ENCODE results near the gene SNRPA1. TPM values are rescaled to one million over a fixed set of nuclear protein-coding genes. Genes with fewer than 3 reads are reported as not detected.

Gene SNRPA1
- total RNA-seq, 1 donor from 2014 or later, result 62.4 TPM

DNA sequence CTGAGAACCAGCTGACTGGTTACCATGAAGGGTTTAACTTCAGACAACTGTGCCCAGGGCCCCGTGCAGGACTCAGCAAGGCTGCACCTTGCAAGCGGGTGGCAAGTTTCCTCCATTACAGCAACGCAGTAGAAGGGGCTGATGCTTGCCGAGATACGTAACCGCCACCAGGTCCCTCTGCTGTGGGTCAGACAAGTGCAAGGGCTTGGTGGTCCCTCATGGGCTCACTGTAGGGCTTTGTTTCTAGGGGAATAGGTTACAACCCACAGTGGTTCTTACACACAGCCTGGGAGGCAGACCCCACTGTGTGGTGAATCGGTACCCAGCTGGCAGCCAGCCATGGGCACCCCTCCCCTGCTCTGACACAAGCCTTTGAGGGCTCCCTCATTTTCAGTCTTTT, 15.5 kb upstream of the SNRPA1 start:
- no peak overlapping the region for H3K4me3 ChIP-seq (ENCODE audit: low read depth, low read length)
- TF ChIP-seq, protein P1, sequence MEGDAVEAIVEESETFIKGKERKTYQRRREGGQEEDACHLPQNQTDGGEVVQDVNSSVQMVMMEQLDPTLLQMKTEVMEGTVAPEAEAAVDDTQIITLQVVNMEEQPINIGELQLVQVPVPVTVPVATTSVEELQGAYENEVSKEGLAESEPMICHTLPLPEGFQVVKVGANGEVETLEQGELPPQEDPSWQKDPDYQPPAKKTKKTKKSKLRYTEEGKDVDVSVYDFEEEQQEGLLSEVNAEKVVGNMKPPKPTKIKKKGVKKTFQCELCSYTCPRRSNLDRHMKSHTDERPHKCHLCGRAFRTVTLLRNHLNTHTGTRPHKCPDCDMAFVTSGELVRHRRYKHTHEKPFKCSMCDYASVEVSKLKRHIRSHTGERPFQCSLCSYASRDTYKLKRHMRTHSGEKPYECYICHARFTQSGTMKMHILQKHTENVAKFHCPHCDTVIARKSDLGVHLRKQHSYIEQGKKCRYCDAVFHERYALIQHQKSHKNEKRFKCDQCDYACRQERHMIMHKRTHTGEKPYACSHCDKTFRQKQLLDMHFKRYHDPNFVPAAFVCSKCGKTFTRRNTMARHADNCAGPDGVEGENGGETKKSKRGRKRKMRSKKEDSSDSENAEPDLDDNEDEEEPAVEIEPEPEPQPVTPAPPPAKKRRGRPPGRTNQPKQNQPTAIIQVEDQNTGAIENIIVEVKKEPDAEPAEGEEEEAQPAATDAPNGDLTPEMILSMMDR (conservative IDR thresholded peaks at IDR 0.05; ENCODE audit: low read depth, low read length), result no peak
- DNase-seq (ENCODE audit: low read depth), result no peak

DNA sequence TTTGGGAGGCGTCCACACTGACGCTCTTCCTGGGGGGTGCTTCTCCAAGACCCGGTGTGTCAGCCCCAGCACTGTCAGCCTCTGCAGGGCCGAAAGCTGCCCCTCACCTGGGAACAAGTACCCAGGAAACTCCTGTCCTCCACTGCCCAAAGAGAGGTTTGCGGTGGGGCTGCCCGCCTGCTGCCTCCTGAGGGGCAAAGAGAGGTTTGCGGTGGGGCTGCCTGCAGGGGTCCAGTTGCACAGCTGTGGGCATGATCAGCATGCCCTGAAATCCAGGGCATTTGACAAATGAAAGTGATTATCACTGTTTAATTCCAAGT, 15.1 kb upstream of the SNRPA1 start:
- no peak overlapping the region for H3K4me3 ChIP-seq (ENCODE audit: low read depth, low read length)
- TF ChIP-seq, protein P1 (conservative IDR thresholded peaks at IDR 0.05; ENCODE audit: low read depth, low read length), result no peak
- no peak for DNase-seq (ENCODE audit: low read depth)

DNA sequence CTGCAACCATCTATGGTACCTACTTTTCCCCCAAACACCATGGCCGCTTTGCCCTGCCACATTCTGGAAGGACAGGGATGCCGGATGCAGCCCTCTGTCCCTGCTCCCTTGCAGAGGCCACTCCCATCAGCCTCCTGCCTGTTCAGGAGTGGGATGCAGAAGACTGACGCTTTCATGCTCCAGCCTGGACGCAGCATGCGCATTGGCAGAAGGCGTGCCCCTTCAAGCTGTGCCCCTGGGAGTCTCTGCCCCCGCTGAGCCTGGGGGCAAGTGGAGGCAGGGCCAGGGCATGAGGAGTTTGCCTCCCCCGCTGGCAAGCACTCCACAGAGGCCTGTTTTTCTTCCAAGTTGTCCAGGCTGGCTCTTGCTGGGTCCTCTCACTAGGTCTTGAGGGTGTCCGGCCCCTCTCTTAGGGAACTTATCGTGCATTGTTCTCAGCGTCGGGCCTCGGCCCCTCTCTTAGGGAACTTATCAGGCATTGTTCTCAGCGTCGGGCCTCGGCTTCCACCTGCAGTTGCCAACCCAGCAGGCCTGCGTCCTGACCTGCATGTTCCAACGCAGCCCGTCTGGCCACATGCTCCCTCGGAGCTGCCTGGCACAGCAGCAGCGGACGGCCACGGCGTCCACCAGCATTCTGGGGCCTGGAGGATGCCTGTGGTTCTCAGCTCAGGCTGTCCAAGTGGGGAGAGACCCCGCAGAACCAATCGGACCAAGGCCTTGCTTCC, 14.6 kb upstream of the SNRPA1 start:
- no peak for DNase-seq (ENCODE audit: low read depth)
- TF ChIP-seq, protein P1 (conservative IDR thresholded peaks at IDR 0.05; ENCODE audit: low read depth, low read length), result no peak
- H3K4me3 ChIP-seq (ENCODE audit: low read depth, low read length), result no peak overlapping the region

DNA sequence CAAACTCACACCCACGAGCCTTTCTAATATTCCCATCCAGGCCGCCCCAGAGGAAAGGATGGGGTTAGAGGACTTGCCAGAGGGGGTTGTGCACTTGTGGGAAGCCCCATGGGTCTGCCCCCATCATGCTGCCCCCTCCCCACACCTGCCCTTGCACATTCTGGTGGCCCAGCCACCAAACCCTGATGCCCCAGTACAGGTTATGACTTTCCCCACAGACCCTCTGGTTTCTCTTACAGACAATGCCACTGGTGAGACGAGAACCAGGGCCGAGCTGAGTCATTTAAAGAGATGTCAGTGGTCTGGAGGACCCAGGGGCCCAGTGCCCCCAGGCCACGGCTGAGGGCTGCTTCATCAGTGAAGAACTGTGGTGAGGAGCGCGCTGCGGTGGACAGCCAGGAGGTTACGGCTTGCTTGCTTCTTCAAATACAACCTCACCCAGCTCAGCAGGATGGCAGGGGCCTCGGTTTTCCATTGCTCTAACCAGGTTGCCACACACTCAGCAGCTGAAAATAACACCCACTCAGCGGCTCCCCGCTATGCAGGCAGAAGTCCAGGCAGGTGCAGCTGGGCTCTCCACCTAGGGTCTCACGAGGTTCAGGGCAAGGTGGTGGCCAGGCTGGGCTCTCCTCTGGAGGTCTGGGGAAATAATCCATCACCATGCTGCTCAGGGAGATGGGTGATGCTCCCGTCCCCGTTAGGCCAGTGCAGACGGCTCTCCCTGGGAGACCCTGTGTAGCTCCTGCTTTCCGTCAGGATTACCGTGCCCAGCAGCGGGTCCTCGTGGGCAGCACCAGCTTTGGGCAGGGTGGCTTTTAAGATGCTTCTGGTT, 13.8 kb upstream of the SNRPA1 start:
- no peak for DNase-seq (ENCODE audit: low read depth)
- no peak overlapping the region for H3K4me3 ChIP-seq (ENCODE audit: low read depth, low read length)
- TF ChIP-seq, protein P1 (conservative IDR thresholded peaks at IDR 0.05; ENCODE audit: low read depth, low read length), result no peak

DNA sequence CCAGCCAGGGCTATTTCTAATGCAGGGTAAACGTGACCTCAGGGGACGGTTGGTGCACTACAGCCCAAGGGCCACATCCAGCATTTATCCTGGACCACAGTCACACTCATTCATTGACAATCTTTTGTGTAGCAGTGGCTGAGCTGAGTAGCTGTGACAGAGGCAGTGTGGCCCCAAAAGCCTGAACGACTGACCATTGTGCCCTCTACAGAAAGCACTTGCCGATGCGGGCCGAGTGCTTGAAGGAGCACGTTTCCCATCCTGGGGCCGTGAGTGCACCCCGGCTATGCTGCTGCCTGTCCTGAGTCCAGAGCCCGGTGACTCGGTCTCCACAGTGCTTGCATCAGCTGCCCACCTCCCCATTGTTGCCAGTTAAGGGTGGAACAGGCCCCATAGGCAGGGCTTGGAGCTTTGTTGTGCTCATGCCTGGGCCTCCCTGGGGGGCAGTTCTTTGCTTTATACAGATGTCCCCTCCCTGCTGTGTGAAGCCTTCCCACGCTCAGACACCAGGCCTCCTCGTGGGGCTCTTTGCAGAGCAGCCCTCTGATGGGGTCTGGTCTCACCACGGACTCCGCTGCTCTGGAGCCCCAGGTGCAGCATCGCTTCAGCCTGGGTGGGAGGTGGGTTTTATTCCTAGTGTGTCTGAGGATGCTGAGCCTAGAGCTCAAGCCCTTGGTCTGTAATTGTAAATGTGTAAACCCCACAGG, 13.0 kb upstream of the SNRPA1 start:
- no peak overlapping the region for H3K4me3 ChIP-seq (ENCODE audit: low read depth, low read length)
- DNase-seq (ENCODE audit: low read depth), result no peak
- TF ChIP-seq, protein P1 (conservative IDR thresholded peaks at IDR 0.05; ENCODE audit: low read depth, low read length), result no peak

DNA sequence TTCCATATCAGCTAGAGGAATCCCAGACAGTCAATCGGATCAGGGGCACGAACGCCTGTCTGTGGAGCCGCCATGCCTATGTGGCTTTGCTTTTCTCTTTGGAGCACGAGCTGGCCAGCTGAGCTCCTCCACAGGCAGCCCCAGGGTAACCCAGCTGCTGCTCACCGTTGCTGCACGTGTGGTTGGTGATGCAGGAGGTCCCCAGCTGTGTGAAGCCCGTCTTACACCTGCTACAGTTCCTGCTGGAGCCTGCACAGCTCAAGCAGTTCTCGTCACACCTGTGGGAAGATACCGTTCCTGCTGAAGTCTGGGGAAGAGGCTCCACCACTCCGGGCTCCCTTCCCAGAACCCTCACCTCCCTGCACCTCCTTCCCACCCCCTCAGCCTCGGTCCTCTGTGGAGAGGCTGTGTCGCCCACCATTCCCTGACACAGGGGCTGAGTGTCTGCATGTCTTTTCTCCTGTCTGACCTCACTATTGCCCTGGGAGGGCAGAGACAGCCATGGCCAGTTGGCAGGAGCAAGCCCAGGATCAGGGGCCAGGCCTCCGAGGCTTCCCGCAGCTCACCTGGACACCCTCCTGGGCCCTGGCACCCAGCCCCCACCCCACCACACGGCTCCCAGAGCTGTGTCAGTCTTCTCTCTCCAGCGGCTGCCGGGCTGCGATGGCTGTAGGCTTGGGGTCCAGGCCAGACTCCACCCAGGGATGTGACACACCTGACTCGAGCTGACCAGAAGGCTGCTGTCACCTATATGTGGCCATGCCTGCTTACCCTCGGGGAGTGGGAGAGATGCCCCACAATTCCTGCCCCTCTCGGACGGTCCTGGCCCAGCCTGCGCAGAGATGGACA, 12.2 kb upstream of the SNRPA1 start:
- DNase-seq (ENCODE audit: low read depth), result no peak
- H3K4me3 ChIP-seq (ENCODE audit: low read depth, low read length), result no peak overlapping the region
- TF ChIP-seq, protein P1 (conservative IDR thresholded peaks at IDR 0.05; ENCODE audit: low read depth, low read length), result no peak
